OCI-LY7 (cell line): ENCODE measurements around the gene SPP1. TPM values are rescaled to one million over a fixed set of nuclear protein-coding genes. Genes with fewer than 3 reads are reported as not detected.

ENCODE experiments used
- BruUV-seq: library from RNA; stranded (reverse); fragments of 400-500 nt; replicated peaks from 2 replicates; lab custom pipeline; 2021; lab: Mats Ljungman, UMichigan
- CTCF ChIA-PET: fragments of 300-600 bp; sonication (Branson Sonifier 250); formaldehyde crosslinking; loops from one replicate; lab custom pipeline; 2022; ENCODE audit warnings: antibody characterized with exemption; ENCODE audit not compliant: unreplicated experiment; lab: Charles Lee
- POLR2A ChIA-PET: fragments of 300-600 bp; sonication (Branson Sonifier 250); formaldehyde crosslinking; loops from one replicate; lab custom pipeline; 2022; ENCODE audit warnings: antibody characterized with exemption; lab: Charles Lee
- DNase-seq: peaks from one replicate; pipeline ENCODE4 v3.0.0-alpha.2; 2015; ENCODE audit warnings: low spot score
- H2AFZ ChIP-seq: fragments of 200-600 bp; sonication (generic), shearing (Covaris generic); 2 replicates; pipeline ENCODE4 v1.6.1; 2014; ENCODE audit warnings: mild to moderate bottlenecking, antibody characterized with exemption, low read length, moderate library complexity
- H3K27ac ChIP-seq: fragments of 200-600 bp; sonication (generic); 2 replicates; pipeline ENCODE4 v1.5.1; 2014; ENCODE audit warnings: mixed run types, low read depth, mild to moderate bottlenecking, moderate library complexity, low read length, inconsistent platforms; ENCODE audit not compliant: poor library complexity, severe bottlenecking
- H3K36me3 ChIP-seq: fragments of 200-600 bp; sonication (generic); 2 replicates; pipeline ENCODE4 v1.6.1; 2014; ENCODE audit warnings: mild to moderate bottlenecking, antibody characterized with exemption, low read length, moderate library complexity, mixed read lengths; ENCODE audit not compliant: insufficient read depth
- H3K4me1 ChIP-seq: fragments of 200-600 bp; sonication (generic); 2 replicates; pipeline ENCODE4 v1.5.1; 2014; ENCODE audit warnings: mild to moderate bottlenecking, low read length; ENCODE audit not compliant: insufficient read depth, poor library complexity, severe bottlenecking
- H3K4me2 ChIP-seq: fragments of 200-600 bp; sonication (generic); 2 replicates; pipeline ENCODE4 v1.6.1; 2014; ENCODE audit warnings: mild to moderate bottlenecking, low read length
- H3K4me3 ChIP-seq: fragments of 200-600 bp; sonication (generic); 2 replicates; pipeline ENCODE4 v1.5.1; 2014; ENCODE audit warnings: mild to moderate bottlenecking, low read depth, low read length; ENCODE audit not compliant: poor library complexity, severe bottlenecking
- H3K79me2 ChIP-seq: fragments of 200-600 bp; sonication (generic); 2 replicates; pipeline ENCODE4 v1.6.1; 2016; ENCODE audit warnings: low read depth, mild to moderate bottlenecking, low read length, moderate library complexity, mixed read lengths; ENCODE audit not compliant: insufficient read depth
- H3K9me2 ChIP-seq: fragments of 200-600 bp; sonication (generic); 2 replicates; pipeline ENCODE4 v1.6.1; 2016; ENCODE audit warnings: mild to moderate bottlenecking, low read length, mixed read lengths; ENCODE audit not compliant: insufficient read depth
- H3K9me3 ChIP-seq: fragments of 200-600 bp; sonication (generic); 2 replicates; pipeline ENCODE4 v1.6.1; 2014; ENCODE audit warnings: mild to moderate bottlenecking, mixed run types, low read length, mixed read lengths
- H4K20me1 ChIP-seq: fragments of 200-600 bp; sonication (generic); 2 replicates; pipeline ENCODE4 v1.6.1; 2014; ENCODE audit warnings: mild to moderate bottlenecking, antibody characterized with exemption, low read length, moderate library complexity, mixed read lengths; ENCODE audit not compliant: insufficient read depth
- EZH2phosphoT487 ChIP-seq: fragments of 200-600 bp; sonication (generic); IDR thresholded peaks from 2 replicates; pipeline ENCODE4 v1.6.1; 2018; ENCODE audit warnings: low read depth, borderline replicate concordance, mild to moderate bottlenecking, mixed run types, antibody characterized with exemption, low read length, moderate library complexity, mixed read lengths
- intact Hi-C: fragments of 100-400 bp; cut with micrococcal nuclease; formaldehyde crosslinking; loops from one replicate; pipeline ENCODE4 v1.10.0; 2022; ENCODE audit not compliant: unreplicated experiment
- total RNA-seq, 2 experiments: library from RNA; depleted of rRNA in 1 of 2; stranded (reverse); fragments of >200 nt in 1 of 2; shearing (Covaris generic) in 1 of 2; gene quantifications; 2 replicates each; pipeline ENCODE4 v1.2.3, GENCODE V29; 2014 to 2022
- TF ChIP-seq, protein P1 (sequence below): fragments of 200-600 bp; sonication (generic); conservative IDR thresholded peaks from 2 replicates; pipeline ENCODE4 v1.5.1; 2014; ENCODE audit warnings: mild to moderate bottlenecking, antibody characterized with exemption, low read length, moderate library complexity, mixed read lengths

Gene SPP1
- total RNA-seq, 2 experiments from 2014 or later, result 1.4 TPM; not detected in 1

- no peaks in the 10 kb centered on the region for H3K36me3 ChIP-seq
- H2AFZ ChIP-seq, result no peak overlapping the region
- no peak overlapping the region for H3K4me2 ChIP-seq
- H3K4me3 ChIP-seq, result no peak overlapping the region
- DNase-seq, result no peak
- BruUV-seq, result no TSS peak
- no peaks in the 10 kb centered on the region for H3K9me2 ChIP-seq
- intact Hi-C loops, result no loop called here
- CTCF ChIA-PET, result no interaction called here
- POLR2A ChIA-PET, result no interaction called here
- no peak for TF ChIP-seq EZH2phosphoT487
- TF ChIP-seq, protein P1, sequence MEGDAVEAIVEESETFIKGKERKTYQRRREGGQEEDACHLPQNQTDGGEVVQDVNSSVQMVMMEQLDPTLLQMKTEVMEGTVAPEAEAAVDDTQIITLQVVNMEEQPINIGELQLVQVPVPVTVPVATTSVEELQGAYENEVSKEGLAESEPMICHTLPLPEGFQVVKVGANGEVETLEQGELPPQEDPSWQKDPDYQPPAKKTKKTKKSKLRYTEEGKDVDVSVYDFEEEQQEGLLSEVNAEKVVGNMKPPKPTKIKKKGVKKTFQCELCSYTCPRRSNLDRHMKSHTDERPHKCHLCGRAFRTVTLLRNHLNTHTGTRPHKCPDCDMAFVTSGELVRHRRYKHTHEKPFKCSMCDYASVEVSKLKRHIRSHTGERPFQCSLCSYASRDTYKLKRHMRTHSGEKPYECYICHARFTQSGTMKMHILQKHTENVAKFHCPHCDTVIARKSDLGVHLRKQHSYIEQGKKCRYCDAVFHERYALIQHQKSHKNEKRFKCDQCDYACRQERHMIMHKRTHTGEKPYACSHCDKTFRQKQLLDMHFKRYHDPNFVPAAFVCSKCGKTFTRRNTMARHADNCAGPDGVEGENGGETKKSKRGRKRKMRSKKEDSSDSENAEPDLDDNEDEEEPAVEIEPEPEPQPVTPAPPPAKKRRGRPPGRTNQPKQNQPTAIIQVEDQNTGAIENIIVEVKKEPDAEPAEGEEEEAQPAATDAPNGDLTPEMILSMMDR, result no peak
- H3K4me1 ChIP-seq, result no peaks in the 10 kb centered on the region
- H3K9me3 ChIP-seq, result no peaks in the 10 kb centered on the region
- H4K20me1 ChIP-seq, result no peaks in the 10 kb centered on the region
- H3K79me2 ChIP-seq, result no peaks in the 10 kb centered on the region
- H3K27ac ChIP-seq, result no peak overlapping the region
These were observed 19.0 kb upstream of the SPP1 start for GRCh38 chr4:87956501-87956900.

DNA sequence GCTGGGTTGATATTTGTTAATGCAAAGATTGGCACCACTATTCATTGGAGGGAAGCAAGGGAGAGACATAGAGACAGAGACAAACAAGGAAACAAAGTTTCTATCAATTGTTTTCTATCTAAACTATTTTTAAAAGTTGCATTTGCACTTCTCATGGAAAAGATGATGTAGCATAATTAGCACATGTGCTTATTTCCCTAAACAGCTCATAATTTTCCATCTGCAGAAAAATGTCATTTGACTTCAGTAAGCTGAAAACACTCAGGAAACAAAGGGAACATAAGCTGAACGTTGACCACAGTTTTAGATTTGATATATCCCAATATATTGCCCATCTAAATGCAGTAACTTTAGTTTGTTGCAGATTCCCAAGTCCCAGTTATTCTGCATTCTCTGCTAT, 18.5 kb upstream of the SPP1 start:
- H3K4me3 ChIP-seq, result no peak overlapping the region
- no peaks in the 10 kb centered on the region for H4K20me1 ChIP-seq
- ChIA-PET CTCF (no interaction called here), POLR2A (interaction anchor here (0.5 kb wide), 1 partner anchor 1200 kb away, joined by 4 read pairs; no protein-coding TSS in a partner anchor)
- no peaks in the 10 kb centered on the region for H3K9me3 ChIP-seq
- no TSS peak for BruUV-seq
- H3K36me3 ChIP-seq, result no peaks in the 10 kb centered on the region
- H3K9me2 ChIP-seq, result no peaks in the 10 kb centered on the region
- no peak overlapping the region for H3K4me2 ChIP-seq
- no peaks in the 10 kb centered on the region for H3K4me1 ChIP-seq
- TF ChIP-seq, protein P1, result no peak
- TF ChIP-seq EZH2phosphoT487, result no peak
- no peak overlapping the region for H2AFZ ChIP-seq
- no peak overlapping the region for H3K27ac ChIP-seq
- intact Hi-C loops, result no loop called here
- DNase-seq, result no peak
- no peaks in the 10 kb centered on the region for H3K79me2 ChIP-seq

DNA sequence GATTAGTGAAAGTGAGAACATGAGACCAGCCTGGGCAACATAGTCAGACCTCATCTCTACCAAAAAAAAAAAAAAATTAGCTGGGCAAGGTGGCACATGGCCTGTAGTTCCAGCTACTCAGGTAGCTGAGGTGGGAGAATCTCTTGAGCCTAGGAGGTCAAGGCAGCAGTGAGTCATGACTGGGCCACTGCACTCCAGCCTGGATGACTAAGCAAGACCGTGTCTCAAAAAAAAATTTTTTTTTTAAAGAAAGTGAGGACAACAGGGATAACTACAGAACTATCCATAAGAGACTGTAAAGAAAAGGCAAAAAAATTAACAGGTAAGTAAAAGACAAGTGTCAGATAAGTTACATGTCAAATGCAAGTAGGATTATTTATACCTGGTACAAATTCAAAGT, 13.5 kb upstream of the SPP1 start:
- BruUV-seq, result no TSS peak
- H3K4me2 ChIP-seq, result no peak overlapping the region
- no peaks in the 10 kb centered on the region for H3K36me3 ChIP-seq
- intact Hi-C loops, result no loop called here
- H2AFZ ChIP-seq, result no peak overlapping the region
- no peaks in the 10 kb centered on the region for H3K79me2 ChIP-seq
- no peak for DNase-seq
- H3K27ac ChIP-seq, result no peak overlapping the region
- H4K20me1 ChIP-seq, result no peaks in the 10 kb centered on the region
- CTCF ChIA-PET, result no interaction called here
- TF ChIP-seq EZH2phosphoT487, result no peak
- TF ChIP-seq, protein P1, result no peak
- H3K9me2 ChIP-seq, result no peaks in the 10 kb centered on the region
- H3K4me1 ChIP-seq, result no peaks in the 10 kb centered on the region
- no peaks in the 10 kb centered on the region for H3K9me3 ChIP-seq
- POLR2A ChIA-PET, result interaction anchor here (1.0 kb wide), 1 partner anchor 37 kb away, joined by 3 read pairs; no protein-coding TSS in a partner anchor
- no peak overlapping the region for H3K4me3 ChIP-seq
